B cell (primary cell): ENCODE data around the gene PLAAT5. TPM values are rescaled to one million over a fixed set of nuclear protein-coding genes. Genes with fewer than 3 reads are reported as not detected.

ENCODE experiments used
- ATAC-seq: fragments of 200-7000 bp; cut with Tn5 transposase; one replicate; pipeline ENCODE4 v1.10.0; 2021; ENCODE audit warnings: low read depth, mild to moderate bottlenecking, moderate number of reproducible peaks, moderate library complexity
- CTCF ChIA-PET: fragments of 350-600 bp; sonication (Branson Sonifier 250); formaldehyde crosslinking; loops from one replicate; lab custom pipeline; 2021; ENCODE audit warnings: antibody characterized with exemption, inconsistent platforms; lab: Charles Lee
- POLR2A ChIA-PET: fragments of 350-600 bp; sonication (Branson Sonifier 250); formaldehyde crosslinking; loops from one replicate; lab custom pipeline; 2021; ENCODE audit warnings: antibody characterized with exemption; lab: Charles Lee
- DNase-seq: peaks from one replicate; pipeline ENCODE4 v3.0.0; 2013
- H2AFZ ChIP-seq: 2 replicates; pipeline ENCODE4 v1.6.1; 2012; ENCODE audit warnings: mild to moderate bottlenecking, low read depth, low read length; ENCODE audit not compliant: insufficient read depth, poor library complexity, severe bottlenecking
- H3K27ac ChIP-seq, 2 donors: 1 replicate in 1 of 2; 2 replicates in 1 of 2; pipeline ENCODE4 v1.5.1; 2012 to 2013; ENCODE audit warnings: low read length in 2 of 2, mild to moderate bottlenecking in 2 of 2, moderate library complexity in 1 of 2
- H3K27me3 ChIP-seq, 4 experiments: fragments of 200-600 bp in 1 of 4; sonication (generic) in 1 of 4; replicated peaks in 1 of 4; 1 replicate in 2 of 4; 2 replicates in 2 of 4; pipeline versions ENCODE4 v1.6.1 to v1.7.0; 2013 to 2016; ENCODE audit warnings: low read length in 3 of 4, mild to moderate bottlenecking in 2 of 4, mixed read lengths in 1 of 4, moderate library complexity in 1 of 4; ENCODE audit not compliant: insufficient read depth in 4 of 4, control insufficient read depth in 3 of 4; ENCODE audit errors: control extremely low read depth in 1 of 4
- H3K36me3 ChIP-seq, 2 experiments: replicated peaks in 1 of 2; 1 replicate in 1 of 2; 2 replicates in 1 of 2; pipeline versions ENCODE4 v1.6.1 to v1.7.1; 2013; ENCODE audit warnings: low read length in 1 of 2; ENCODE audit not compliant: insufficient read depth in 2 of 2, control insufficient read depth in 1 of 2; ENCODE audit errors: control extremely low read depth in 1 of 2, extremely low read depth in 1 of 2
- H3K4me1 ChIP-seq, 2 donors: fragments of 200-600 bp in 1 of 2; sonication (generic) in 1 of 2; 1 replicate in 1 of 2; 2 replicates in 1 of 2; pipeline versions ENCODE4 v1.5.1 to v1.6.1; 2013 to 2017; ENCODE audit warnings: low read length in 2 of 2; ENCODE audit not compliant: control insufficient read depth in 2 of 2, insufficient read depth in 2 of 2
- H3K4me2 ChIP-seq: replicated peaks from 2 replicates; pipeline ENCODE3; 2012; ENCODE audit warnings: mild to moderate bottlenecking, low read depth, low read length; ENCODE audit not compliant: poor library complexity, severe bottlenecking
- H3K4me3 ChIP-seq, 5 experiments: fragments of 200-600 bp in 1 of 5; sonication (generic) in 1 of 5; 1 replicate in 3 of 5; 2 replicates in 2 of 5; pipeline versions ENCODE4 v1.5.1 to v1.7.0; 2011 to 2016; ENCODE audit warnings: low read length in 4 of 5, mild to moderate bottlenecking in 4 of 5, low read depth in 2 of 5, control low read depth in 1 of 5, moderate library complexity in 1 of 5; ENCODE audit not compliant: insufficient read depth in 1 of 5; ENCODE audit errors: control extremely low read depth in 1 of 5, extremely low read depth in 1 of 5
- H3K79me2 ChIP-seq: fragments of 200-600 bp; sonication (generic); one replicate; pipeline ENCODE4 v1.6.0; 2016; ENCODE audit warnings: low read length; ENCODE audit not compliant: control insufficient read depth, insufficient read depth
- H3K9ac ChIP-seq: fragments of 200-600 bp; sonication (generic); 2 replicates; pipeline ENCODE4 v1.6.1; 2017; ENCODE audit warnings: mild to moderate bottlenecking, low read length, moderate library complexity
- H3K9me3 ChIP-seq, 3 donors: one replicate each; pipeline versions ENCODE4 v1.6.1 to v1.7.1; 2013; ENCODE audit warnings: low read length in 2 of 3; ENCODE audit not compliant: control insufficient read depth in 2 of 3, insufficient read depth in 1 of 3; ENCODE audit errors: control extremely low read depth in 1 of 3
- H4K20me1 ChIP-seq: 2 replicates; pipeline ENCODE4 v1.6.0; 2012; ENCODE audit warnings: mild to moderate bottlenecking, low read length; ENCODE audit not compliant: insufficient read depth, control insufficient read depth, poor library complexity, severe bottlenecking
- H3K27ac Mint-ChIP-seq: one replicate; pipeline ENCODE4 v1.8.0; 2021; ENCODE audit warnings: mixed read lengths
- H3K27me3 Mint-ChIP-seq: one replicate; pipeline ENCODE4 v1.8.0; 2021; ENCODE audit warnings: mixed read lengths
- H3K4me1 Mint-ChIP-seq: one replicate; pipeline ENCODE4 v1.8.0; 2021; ENCODE audit warnings: mixed read lengths
- H3K4me3 Mint-ChIP-seq: one replicate; pipeline ENCODE4 v1.8.0; 2021; ENCODE audit warnings: mixed read lengths
- H3K9me3 Mint-ChIP-seq: one replicate; pipeline ENCODE4 v1.8.0; 2022; ENCODE audit warnings: mixed read lengths; ENCODE audit not compliant: insufficient read depth
- EZH2 ChIP-seq: IDR thresholded peaks from 2 replicates; pipeline ENCODE4 v1.6.1; 2012; ENCODE audit warnings: borderline replicate concordance, low read depth, mild to moderate bottlenecking, moderate library complexity, low read length; ENCODE audit not compliant: insufficient read depth, poor library complexity, severe bottlenecking
- WGBS: methylation state at CpG from one replicate; pipeline ENCODE4 v1.1.5; 2013; ENCODE audit warnings: missing lambda C conversion rate; ENCODE audit not compliant: insufficient coverage; 5-methylcytosine and 5-hydroxymethylcytosine counted together
- intact Hi-C: fragments of 100-400 bp; cut with micrococcal nuclease; formaldehyde crosslinking; loops from one replicate; pipeline ENCODE4 v1.10.0; 2022
- polyA plus RNA-seq: library from polyadenylated mRNA; depleted of rRNA; stranded (reverse); fragments of >200 nt; gene quantifications from 2 replicates; pipeline ENCODE4 v1.2.3, GENCODE V29; 2012
- total RNA-seq, 2 donors: library from RNA; stranded (reverse); fragments of 120-200 nt in 1 of 2; gene quantifications; 1 replicate in 1 of 2; 2 replicates in 1 of 2; pipeline versions ENCODE4 v1.2.3 to v1.2.4, GENCODE V29; 2013 to 2022
- TF ChIP-seq, protein P1 (sequence below): fragments of 200-600 bp; IDR thresholded peaks from one replicate; pipeline ENCODE4 v1.8.0; 2022; ENCODE audit warnings: antibody characterized with exemption, mild to moderate bottlenecking

Gene PLAAT5
- total and polyA plus RNA-seq, 2 donors (not counting 1 experiment from before 2014, with no cell fraction given): not detected

DNA sequence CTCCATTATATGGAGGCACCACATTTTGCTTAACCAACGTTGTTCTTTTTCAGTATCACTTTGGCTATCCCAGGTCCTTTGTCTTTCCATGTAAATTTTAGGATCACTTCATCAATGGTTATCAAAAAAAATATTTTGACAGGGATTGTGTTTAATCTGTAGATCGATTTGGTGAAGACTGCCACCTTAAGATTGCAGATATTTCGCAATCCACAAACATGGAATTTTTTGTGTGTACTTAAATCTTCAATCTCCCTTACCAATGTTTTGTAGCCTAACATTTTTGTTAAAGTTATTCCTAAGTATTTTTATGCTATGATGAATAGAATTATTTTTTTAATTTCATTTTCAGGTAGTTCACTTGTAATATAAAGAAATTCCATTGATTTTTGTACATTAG, 18.6 kb downstream of the PLAAT5 start:
- DNase-seq: no peak
- H3K27ac Mint-ChIP-seq: no peak overlapping the region
- no peaks in the 10 kb centered on the region for H3K4me1 Mint-ChIP-seq
- H3K27me3 Mint-ChIP-seq: peaks cover 17% of the 10 kb centered on the region
- Histone ChIP-seq H3K9me3 (peaks cover 5 to 19% (median 12%) of the 10 kb centered on the region in 3 donors), H4K20me1 (no peaks in the 10 kb centered on the region), H2AFZ (no peak overlapping the region), H3K79me2 (no peaks in the 10 kb centered on the region), H3K27me3 (peaks cover 0 to 5% (median under 1%) of the 10 kb centered on the region in 4 experiments), H3K36me3 (no peaks in the 10 kb centered on the region), H3K27ac (no peak overlapping the region), H3K4me3 (no peak overlapping the region), H3K9ac (no peak overlapping the region), H3K4me1 (no peaks in the 10 kb centered on the region), H3K4me2 (no peak overlapping the region)
- no peak for TF ChIP-seq EZH2
- TF ChIP-seq, protein P1, sequence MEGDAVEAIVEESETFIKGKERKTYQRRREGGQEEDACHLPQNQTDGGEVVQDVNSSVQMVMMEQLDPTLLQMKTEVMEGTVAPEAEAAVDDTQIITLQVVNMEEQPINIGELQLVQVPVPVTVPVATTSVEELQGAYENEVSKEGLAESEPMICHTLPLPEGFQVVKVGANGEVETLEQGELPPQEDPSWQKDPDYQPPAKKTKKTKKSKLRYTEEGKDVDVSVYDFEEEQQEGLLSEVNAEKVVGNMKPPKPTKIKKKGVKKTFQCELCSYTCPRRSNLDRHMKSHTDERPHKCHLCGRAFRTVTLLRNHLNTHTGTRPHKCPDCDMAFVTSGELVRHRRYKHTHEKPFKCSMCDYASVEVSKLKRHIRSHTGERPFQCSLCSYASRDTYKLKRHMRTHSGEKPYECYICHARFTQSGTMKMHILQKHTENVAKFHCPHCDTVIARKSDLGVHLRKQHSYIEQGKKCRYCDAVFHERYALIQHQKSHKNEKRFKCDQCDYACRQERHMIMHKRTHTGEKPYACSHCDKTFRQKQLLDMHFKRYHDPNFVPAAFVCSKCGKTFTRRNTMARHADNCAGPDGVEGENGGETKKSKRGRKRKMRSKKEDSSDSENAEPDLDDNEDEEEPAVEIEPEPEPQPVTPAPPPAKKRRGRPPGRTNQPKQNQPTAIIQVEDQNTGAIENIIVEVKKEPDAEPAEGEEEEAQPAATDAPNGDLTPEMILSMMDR: no peak
- no CpG with 5 or more reads among the region's 3 CpGs for WGBS
- intact Hi-C loops: no loop called here
- H3K9me3 Mint-ChIP-seq: peaks cover 16% of the 10 kb centered on the region
- ChIA-PET POLR2A (no interaction called here), CTCF (no interaction called here)
- no peak for ATAC-seq
- H3K4me3 Mint-ChIP-seq: no peak overlapping the region

DNA sequence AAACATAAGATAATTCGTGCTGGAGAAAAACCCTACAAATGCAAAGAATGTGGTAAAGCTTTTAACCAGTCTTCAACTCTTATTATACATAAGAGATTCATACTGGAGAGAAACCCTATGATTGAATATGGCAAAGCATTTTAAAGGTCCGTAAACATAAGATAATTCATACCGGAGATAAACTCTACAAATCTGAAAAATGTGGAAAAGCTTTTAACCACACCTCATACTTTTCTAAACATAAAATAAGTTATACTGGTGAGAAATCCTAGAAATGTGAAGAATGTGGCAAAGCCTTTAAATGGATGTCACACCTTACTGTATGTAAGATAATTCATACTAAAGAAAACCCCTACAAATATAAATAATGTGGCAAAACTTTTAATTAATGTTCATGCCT, 20.7 kb downstream of the PLAAT5 start:
- DNase-seq: no peak
- ChIA-PET POLR2A (no interaction called here), CTCF (no interaction called here)
- TF ChIP-seq, protein P1: no peak
- no peak for TF ChIP-seq EZH2
- Mint-ChIP-seq H3K9me3 (peaks cover 9% of the 10 kb centered on the region), H3K27me3 (peaks cover 15% of the 10 kb centered on the region), H3K27ac (no peak overlapping the region), H3K4me3 (no peak overlapping the region), H3K4me1 (no peaks in the 10 kb centered on the region)
- H3K4me3 ChIP-seq: no peak overlapping the region
- peaks cover 2 to 15% (median 5%) of the 10 kb centered on the region in 3 donors for H3K9me3 ChIP-seq
- intact Hi-C loops: no loop called here
- H2AFZ ChIP-seq: no peak overlapping the region
- H3K27ac ChIP-seq: no peak overlapping the region
- H3K79me2 ChIP-seq: no peaks in the 10 kb centered on the region
- no peaks in the 10 kb centered on the region for H3K36me3 ChIP-seq
- no peak overlapping the region for H3K4me2 ChIP-seq
- peaks cover 0 to 5% (median 0%) of the 10 kb centered on the region in 4 experiments for H3K27me3 ChIP-seq
- no peak for ATAC-seq
- no peaks in the 10 kb centered on the region for H4K20me1 ChIP-seq
- WGBS: no CpG with 5 or more reads among the region's 3 CpGs
- H3K4me1 ChIP-seq: no peaks in the 10 kb centered on the region
- H3K9ac ChIP-seq: no peak overlapping the region
